Measurements from ENCODE around the gene CEACAM1. TPM values are rescaled to one million over a fixed set of nuclear protein-coding genes. Genes with fewer than 3 reads are reported as not detected.
"Not testable (repeated sequence)": the region's sequence is repeated elsewhere in the genome, so short reads cannot be mapped to it uniquely, and the experiment has no call there.

Gene CEACAM1
- total RNA-seq, 1 experiment from 2014 or later = 0.95 TPM

DNA sequence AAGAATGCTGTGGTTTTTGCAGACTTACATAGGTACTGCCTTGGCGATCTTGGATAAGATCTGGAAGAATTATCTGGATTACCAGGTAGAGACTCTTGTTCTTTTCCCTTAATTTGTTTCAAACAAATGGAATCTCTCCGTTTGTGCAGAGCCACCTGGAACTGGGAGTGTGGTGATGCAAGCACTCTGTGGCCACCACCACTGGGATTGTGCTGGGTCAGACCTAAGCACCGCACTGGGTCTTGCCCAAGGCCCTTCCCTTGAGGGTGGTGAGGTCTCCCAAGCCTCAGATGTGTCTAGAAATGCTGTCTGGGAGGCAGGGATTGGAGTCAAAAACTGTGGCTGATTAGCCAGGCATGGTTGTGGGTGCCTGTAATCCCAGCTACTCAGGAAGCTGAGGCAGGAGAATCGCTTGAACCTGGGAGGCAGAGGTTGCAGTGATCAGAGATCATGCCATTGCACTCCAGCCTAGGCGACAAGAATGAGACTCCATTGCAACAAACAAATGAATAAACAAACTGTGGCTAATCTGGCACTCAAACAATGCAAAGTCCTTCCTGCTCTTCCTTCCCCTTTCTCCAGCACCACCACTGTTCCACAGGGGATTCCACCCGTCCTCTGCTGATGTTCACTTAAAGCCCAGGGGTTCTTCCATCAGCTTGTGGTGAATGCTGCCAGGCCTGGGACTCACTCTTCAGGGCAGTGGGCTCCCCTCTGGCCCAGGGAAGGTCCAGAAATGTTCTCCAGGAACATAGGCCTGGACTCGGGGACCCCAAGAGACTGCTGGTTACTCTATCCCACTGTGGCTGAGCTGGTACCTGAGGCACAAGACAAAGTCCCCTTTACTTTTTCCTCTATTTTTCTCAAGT, 10.8 kb upstream of the CEACAM1 start:
- Histone ChIP-seq H3K4me3 (ENCODE audit: low read length) (no peak overlapping the region), H3K79me2 (ENCODE audit: low read length) (no peaks in the 10 kb centered on the region), H3F3A (ENCODE audit: low read length, unreplicated experiment) (no peaks in the 10 kb centered on the region), H3K36me3 (ENCODE audit: low read depth, low read length) (no peaks in the 10 kb centered on the region), H4K20me1 (ENCODE audit: low read length) (no peaks in the 10 kb centered on the region), H3K9me3 (ENCODE audit: low read length) (no peaks in the 10 kb centered on the region), H3K27me3 (ENCODE audit: low read length) (no peaks in the 10 kb centered on the region), H3K9ac (ENCODE audit: low read length) (no peak overlapping the region), H3K27ac (ENCODE audit: low read length) (no peak overlapping the region), H3K4me2 (ENCODE audit: low read length) (no peak overlapping the region), H2AFZ (ENCODE audit: low read length) (no peak overlapping the region), H3K4me1 (ENCODE audit: insufficient read depth, low read length) (peaks cover 7% of the 10 kb centered on the region; the same call in 1 of the 2 replicates), H3K9me2 (replicated peaks; ENCODE audit: low read length) (no peaks in the 10 kb centered on the region)
- intact Hi-C loops (cut with micrococcal nuclease) = no loop called here
- DNase-seq (no peak), ATAC-seq (no peak)
- POLR2A ChIA-PET (ENCODE audit: unreplicated experiment) = no interaction called here
- TF ChIP-seq, protein P1, sequence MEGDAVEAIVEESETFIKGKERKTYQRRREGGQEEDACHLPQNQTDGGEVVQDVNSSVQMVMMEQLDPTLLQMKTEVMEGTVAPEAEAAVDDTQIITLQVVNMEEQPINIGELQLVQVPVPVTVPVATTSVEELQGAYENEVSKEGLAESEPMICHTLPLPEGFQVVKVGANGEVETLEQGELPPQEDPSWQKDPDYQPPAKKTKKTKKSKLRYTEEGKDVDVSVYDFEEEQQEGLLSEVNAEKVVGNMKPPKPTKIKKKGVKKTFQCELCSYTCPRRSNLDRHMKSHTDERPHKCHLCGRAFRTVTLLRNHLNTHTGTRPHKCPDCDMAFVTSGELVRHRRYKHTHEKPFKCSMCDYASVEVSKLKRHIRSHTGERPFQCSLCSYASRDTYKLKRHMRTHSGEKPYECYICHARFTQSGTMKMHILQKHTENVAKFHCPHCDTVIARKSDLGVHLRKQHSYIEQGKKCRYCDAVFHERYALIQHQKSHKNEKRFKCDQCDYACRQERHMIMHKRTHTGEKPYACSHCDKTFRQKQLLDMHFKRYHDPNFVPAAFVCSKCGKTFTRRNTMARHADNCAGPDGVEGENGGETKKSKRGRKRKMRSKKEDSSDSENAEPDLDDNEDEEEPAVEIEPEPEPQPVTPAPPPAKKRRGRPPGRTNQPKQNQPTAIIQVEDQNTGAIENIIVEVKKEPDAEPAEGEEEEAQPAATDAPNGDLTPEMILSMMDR (conservative IDR thresholded peaks at IDR 0.05; ENCODE audit: low read depth, low read length) = no peak
- BruUV-seq (replicated peaks) = no TSS peak
- CTCF ChIA-PET = no interaction called here

GRCh38 chr19:42535276-42535675, 7.0 kb upstream of the CEACAM1 start:
- H3K4me1 ChIP-seq (ENCODE audit: insufficient read depth, low read length); H3K9me2 ChIP-seq (replicated peaks; ENCODE audit: low read length); BruUV-seq (replicated peaks); H3K27me3 ChIP-seq (ENCODE audit: low read length); H3F3A ChIP-seq (ENCODE audit: low read length, unreplicated experiment); H3K4me3 ChIP-seq (ENCODE audit: low read length); ATAC-seq; H2AFZ ChIP-seq (ENCODE audit: low read length); H3K4me2 ChIP-seq (ENCODE audit: low read length); DNase-seq; H3K9me3 ChIP-seq (ENCODE audit: low read length); H3K9ac ChIP-seq (ENCODE audit: low read length); H3K36me3 ChIP-seq (ENCODE audit: low read depth, low read length); H3K79me2 ChIP-seq (ENCODE audit: low read length); intact Hi-C loops (cut with micrococcal nuclease); H3K27ac ChIP-seq (ENCODE audit: low read length); H4K20me1 ChIP-seq (ENCODE audit: low read length); POLR2A ChIA-PET (ENCODE audit: unreplicated experiment); CTCF ChIA-PET: not testable (repeated sequence)

DNA sequence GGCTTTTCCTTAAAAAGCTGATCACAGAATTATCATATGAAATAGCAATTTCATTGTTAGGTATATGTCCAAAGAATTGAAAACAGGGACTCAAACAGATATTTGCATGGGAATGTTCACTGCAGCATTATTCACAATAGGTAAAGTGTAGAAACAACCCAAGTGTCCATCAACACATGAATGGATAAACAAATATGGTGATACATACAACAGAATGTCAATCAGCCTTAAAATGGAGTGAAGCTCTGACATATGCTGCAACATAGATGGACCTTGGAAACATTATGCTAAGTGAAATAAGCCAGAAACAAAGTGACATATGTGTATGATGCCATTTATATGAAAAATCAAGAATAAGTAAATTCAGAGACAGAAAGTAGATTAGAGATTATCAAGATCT, 6.1 kb upstream of the CEACAM1 start:
- H3K79me2 ChIP-seq (ENCODE audit: low read length) = no peaks in the 10 kb centered on the region
- no peak overlapping the region for H3K4me3 ChIP-seq (ENCODE audit: low read length)
- ChIA-PET CTCF (no interaction called here), POLR2A (ENCODE audit: unreplicated experiment) (no interaction called here)
- no peaks in the 10 kb centered on the region for H4K20me1 ChIP-seq (ENCODE audit: low read length)
- H3F3A ChIP-seq (ENCODE audit: low read length, unreplicated experiment) = no peaks in the 10 kb centered on the region
- no peaks in the 10 kb centered on the region for H3K9me3 ChIP-seq (ENCODE audit: low read length)
- no peak for ATAC-seq
- H3K36me3 ChIP-seq (ENCODE audit: low read depth, low read length) = no peaks in the 10 kb centered on the region
- no TSS peak for BruUV-seq (replicated peaks)
- H2AFZ ChIP-seq (ENCODE audit: low read length) = no peak overlapping the region
- H3K4me1 ChIP-seq (ENCODE audit: insufficient read depth, low read length) = peaks cover 6% of the 10 kb centered on the region
- no peak for DNase-seq
- no peak overlapping the region for H3K4me2 ChIP-seq (ENCODE audit: low read length)
- intact Hi-C loops (cut with micrococcal nuclease) = no loop called here
- no peak overlapping the region for H3K9ac ChIP-seq (ENCODE audit: low read length)
- TF ChIP-seq EZH2 (IDR thresholded peaks at IDR 0.05; ENCODE audit: low read length, unreplicated experiment) (no peak), EZH2phosphoT487 (IDR thresholded peaks at IDR 0.05; ENCODE audit: borderline replicate concordance, low read length) (no peak)
- TF ChIP-seq, protein P1 (conservative IDR thresholded peaks at IDR 0.05; ENCODE audit: low read depth, low read length) = no peak
- H3K27me3 ChIP-seq (ENCODE audit: low read length) = no peaks in the 10 kb centered on the region
- no peaks in the 10 kb centered on the region for H3K9me2 ChIP-seq (replicated peaks; ENCODE audit: low read length)
- H3K27ac ChIP-seq (ENCODE audit: low read length) = no peak overlapping the region
